BJ (cell line): ENCODE results near the gene CD300LB. TPM values are rescaled to one million over a fixed set of nuclear protein-coding genes. Genes with fewer than 3 reads are reported as not detected.
"Not testable (repeated sequence)": the region's sequence is repeated elsewhere in the genome, so short reads cannot be mapped to it uniquely, and the experiment has no call there.

ENCODE experiments used
- CTCF ChIA-PET: fragments of 350-600 bp; formaldehyde crosslinking; extraction: SDS; loops from one replicate; lab custom pipeline; 2021; ENCODE audit warnings: antibody characterized with exemption, inconsistent platforms; lab: Yijun Ruan, JAX
- POLR2A ChIA-PET: fragments of 300-600 bp; sonication (Branson Sonifier 250); formaldehyde crosslinking; extraction: SDS; loops from one replicate; lab custom pipeline; 2021; ENCODE audit warnings: antibody characterized with exemption; lab: Charles Lee
- DNase-seq: peaks from one replicate; pipeline ENCODE4 v3.0.0-alpha.2; 2011; ENCODE audit warnings: low read depth
- H3K27me3 ChIP-seq: 2 replicates; pipeline ENCODE4 v1.6.0; 2011; ENCODE audit warnings: low read length; ENCODE audit not compliant: control insufficient read depth, insufficient read depth
- H3K36me3 ChIP-seq: 2 replicates; pipeline ENCODE4 v1.5.1; 2011; ENCODE audit warnings: low read length; ENCODE audit not compliant: control insufficient read depth, insufficient read depth
- H3K4me3 ChIP-seq: 2 replicates; pipeline ENCODE4 v1.5.1; 2011; ENCODE audit warnings: low read depth, mild to moderate bottlenecking, control low read depth, low read length
- CTCF ChIP-seq: IDR thresholded peaks from 2 replicates; pipeline ENCODE4 v1.5.1; 2011; ENCODE audit warnings: low read depth, mild to moderate bottlenecking, control low read depth, inconsistent platforms, low read length, moderate library complexity; ENCODE audit not compliant: insufficient read depth
- polyA plus RNA-seq: library from polyadenylated mRNA; depleted of rRNA; stranded (reverse); fragments of >200 nt; gene quantifications from 2 replicates; pipeline ENCODE4 v1.2.3, GENCODE V29; 2011

CD300LB gene
- polyA plus RNA-seq, 1 experiment: not detected

GRCh38 chr17:74520790-74521480 lies 10.3 kb downstream of the CD300LB start:
- DNase-seq: no peak
- ChIA-PET POLR2A (no interaction called here), CTCF (no interaction called here)
- no peak overlapping the region for H3K4me3 ChIP-seq
- no peaks in the 10 kb centered on the region for H3K27me3 ChIP-seq
- TF ChIP-seq CTCF: no peak
- H3K36me3 ChIP-seq: no peaks in the 10 kb centered on the region

GRCh38 chr17:74520016-74520434 lies 11.2 kb downstream of the CD300LB start:
- TF ChIP-seq CTCF: no peak
- Histone ChIP-seq H3K27me3 (no peaks in the 10 kb centered on the region), H3K36me3 (no peaks in the 10 kb centered on the region), H3K4me3 (no peak overlapping the region)
- POLR2A ChIA-PET: no interaction called here
- no peak for DNase-seq
- CTCF ChIA-PET: no interaction called here

DNA sequence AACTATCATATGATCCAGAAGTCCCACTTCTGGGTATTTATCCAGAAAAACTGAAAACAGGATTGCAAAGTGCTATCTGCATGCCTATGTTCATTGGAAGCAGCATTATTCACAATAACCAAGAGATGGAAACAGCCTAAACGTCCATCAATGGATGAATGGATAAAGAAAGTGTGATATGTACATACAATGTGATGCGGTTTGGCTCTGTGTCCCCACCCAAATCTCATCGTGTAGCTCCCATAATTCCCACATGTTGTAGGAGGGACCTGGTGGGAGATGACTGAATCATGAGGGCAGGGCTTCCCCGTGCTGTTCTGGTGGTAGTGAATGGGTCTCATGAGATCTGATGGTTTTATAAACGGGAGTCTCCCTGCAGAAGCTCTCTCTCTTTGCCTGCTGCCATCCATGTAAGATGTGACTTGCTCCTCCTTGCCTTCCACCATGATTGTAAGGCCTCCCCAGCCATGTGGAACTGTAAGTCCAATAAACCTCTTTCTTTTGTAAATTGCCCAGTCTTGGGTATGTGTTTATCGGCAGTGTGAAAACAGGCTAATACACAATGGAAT lies 12.8 kb downstream of the CD300LB start:
- H3K36me3 ChIP-seq, H3K27me3 ChIP-seq, POLR2A ChIA-PET, H3K4me3 ChIP-seq, DNase-seq: not testable (repeated sequence)
- CTCF ChIA-PET: interaction anchor here (0.6 kb wide), 1 partner anchor 54 kb away, joined by 4 read pairs; no protein-coding TSS in a partner anchor

DNA sequence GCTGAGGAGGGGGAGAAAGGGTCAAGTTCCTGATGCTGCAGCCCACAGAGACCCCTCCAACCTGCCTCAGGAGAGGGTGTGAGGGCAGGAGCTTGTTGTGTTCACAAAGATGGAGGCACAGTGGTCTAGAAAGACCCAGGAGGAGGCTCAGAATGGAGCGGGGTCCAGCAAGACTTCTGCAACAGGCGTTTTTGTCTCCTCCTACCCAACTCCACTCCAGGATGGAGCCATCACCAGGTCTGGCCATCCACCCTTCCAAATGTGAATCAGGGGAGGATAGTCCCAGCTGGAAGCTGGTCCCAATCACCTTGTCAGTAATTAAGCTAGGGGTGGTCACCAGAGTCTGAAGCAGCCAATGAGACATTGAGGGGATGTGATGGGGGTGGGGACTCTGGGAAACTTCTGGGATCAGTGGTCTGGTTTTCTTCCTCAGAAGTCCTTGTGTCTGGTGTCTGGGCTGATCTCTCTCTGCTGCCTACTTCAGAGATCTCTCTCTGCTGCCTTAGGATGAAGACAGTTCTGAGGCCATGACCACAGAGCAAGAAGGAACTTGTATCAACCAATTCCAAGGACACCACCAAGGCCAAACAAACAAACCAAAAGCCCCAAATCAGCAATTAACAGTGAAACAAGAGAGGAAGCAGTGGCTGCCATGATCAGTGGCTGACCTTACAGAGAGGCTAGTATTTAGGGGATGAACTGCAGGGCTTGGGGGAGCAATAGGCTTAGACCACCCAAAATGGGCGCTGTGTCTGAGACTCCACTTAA lies 14.5 kb downstream of the CD300LB start:
- no peak for TF ChIP-seq CTCF
- H3K4me3 ChIP-seq: no peak overlapping the region
- no peak for DNase-seq
- CTCF ChIA-PET: no interaction called here
- POLR2A ChIA-PET: no interaction called here
- H3K36me3 ChIP-seq: no peaks in the 10 kb centered on the region
- no peaks in the 10 kb centered on the region for H3K27me3 ChIP-seq

DNA sequence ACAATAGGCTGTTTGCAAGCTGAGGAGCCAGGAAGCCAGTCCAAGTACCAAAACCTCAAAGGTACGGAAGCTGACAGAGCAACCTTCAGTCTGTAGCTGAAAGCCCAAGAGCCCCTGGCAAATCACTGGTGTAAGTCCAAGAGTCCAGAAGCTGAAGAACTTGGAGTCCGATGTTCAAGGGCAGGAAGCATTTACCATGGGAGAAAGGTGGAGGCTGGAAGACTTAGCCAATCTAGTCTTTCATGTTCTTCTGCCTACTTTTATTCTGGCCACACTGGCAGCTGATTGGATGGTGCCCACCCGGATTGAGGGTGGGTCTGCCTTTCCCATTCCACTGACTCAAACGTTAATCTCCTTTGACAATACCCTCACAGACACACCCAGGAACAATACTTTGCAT lies 15.3 kb downstream of the CD300LB start:
- TF ChIP-seq CTCF: no peak
- Histone ChIP-seq H3K27me3 (no peaks in the 10 kb centered on the region), H3K4me3 (no peak overlapping the region), H3K36me3 (no peaks in the 10 kb centered on the region)
- DNase-seq: no peak
- ChIA-PET CTCF (no interaction called here), POLR2A (no interaction called here)
